SK-MEL-5 (cell line): ENCODE measurements around the gene WNT1. TPM values are rescaled to one million over a fixed set of nuclear protein-coding genes. Genes with fewer than 3 reads are reported as not detected.
A peak's percentile ranks its signal among the peaks of the same experiment; 100 is the strongest.

ENCODE experiments used
- DNase-seq: peaks from one replicate; pipeline ENCODE4 v3.0.0-alpha.2; 2016; ENCODE audit warnings: low read depth, low spot score
- in situ Hi-C: cut with HindIII; loops from 2 replicates; pipeline ENCODE4 v1.10.0; 2016; ENCODE audit warnings: low sequenced_read_pairs, high pct_unique_total_duplicates, low pct_unique_long_range_greater_than_20kb
- total RNA-seq: library from RNA; depleted of rRNA; stranded (reverse); fragments of >200 nt; shearing (Covaris generic); gene quantifications from 2 replicates; pipeline ENCODE4 v1.2.3, GENCODE V29; 2014

WNT1 gene
- total RNA-seq, 1 experiment from 2014 or later = not detected

- DNase-seq = peak; percentile 93
- in situ Hi-C loops = no loop called here
Measured at GRCh38 chr12:48957141-48958048, 20.7 kb upstream of the WNT1 start, which contains the start of gene ARF3. ARF3 (minus strand) TSS chr12:48957487; CDS start chr12:48941095, 16,392 bp downstream.

- in situ Hi-C loops = no loop called here
- no peak for DNase-seq
Measured at GRCh38 chr12:48958049-48958388, 20.1 kb upstream of the WNT1 start.

GRCh38 chr12:48960834-48961233 lies 17.3 kb upstream of the WNT1 start:
- DNase-seq = no peak
- in situ Hi-C loops = no loop called here

GRCh38 chr12:48961331-48961730 lies 16.8 kb upstream of the WNT1 start:
- in situ Hi-C loops = no loop called here
- no peak for DNase-seq

GRCh38 chr12:48961801-48962200 lies 16.3 kb upstream of the WNT1 start:
- no peak for DNase-seq
- in situ Hi-C loops = no loop called here

GRCh38 chr12:48965298-48965838 lies 12.8 kb upstream of the WNT1 start:
- in situ Hi-C loops = no loop called here
- peak; percentile 48 for DNase-seq

- no peak for DNase-seq
- in situ Hi-C loops = no loop called here
Measured at GRCh38 chr12:48966177-48966895, 11.8 kb upstream of the WNT1 start.

GRCh38 chr12:48967991-48968390 lies 10.1 kb upstream of the WNT1 start:
- no peak for DNase-seq
- in situ Hi-C loops = no loop called here

GRCh38 chr12:48968467-48968866 lies 9.7 kb upstream of the WNT1 start:
- in situ Hi-C loops = no loop called here
- DNase-seq = no peak

GRCh38 chr12:48969160-48969771 lies 8.9 kb upstream of the WNT1 start:
- DNase-seq = no peak
- in situ Hi-C loops = no loop called here

- no peak for DNase-seq
- in situ Hi-C loops = no loop called here
Measured at GRCh38 chr12:48969833-48970701, 8.1 kb upstream of the WNT1 start.

GRCh38 chr12:48970702-48971334 lies 7.3 kb upstream of the WNT1 start:
- in situ Hi-C loops = no loop called here
- no peak for DNase-seq

- in situ Hi-C loops = no loop called here
- no peak for DNase-seq
Measured at GRCh38 chr12:48972213-48972951, 5.7 kb upstream of the WNT1 start.

GRCh38 chr12:48972952-48973483 lies 5.1 kb upstream of the WNT1 start:
- DNase-seq = no peak
- in situ Hi-C loops = no loop called here

GRCh38 chr12:48973531-48973930 lies 4.6 kb upstream of the WNT1 start:
- in situ Hi-C loops = no loop called here
- DNase-seq = no peak
